K562 (cell line): ENCODE measurements around the gene SLC43A2. TPM values are rescaled to one million over a fixed set of nuclear protein-coding genes. Genes with fewer than 3 reads are reported as not detected.

Experiments used
- ADNP ChIP-seq: fragments of 200-800 bp; sonication (Bioruptor generic); IDR thresholded peaks from 2 replicates; pipeline ENCODE4 v1.6.1; 2016; ENCODE audit warnings: missing genetic modification characterization, missing compliant biosample characterization
- CC2D1A ChIP-seq: fragments of 450-650 bp; IDR thresholded peaks from 2 replicates; pipeline ENCODE4 v1.6.1; 2017; ENCODE audit warnings: mild to moderate bottlenecking
- GATA2 ChIP-seq: sonication (generic); formaldehyde crosslinking; IDR thresholded peaks from 2 replicates; pipeline ENCODE4 v1.4.0; 2020; ENCODE audit warnings: mild to moderate bottlenecking, missing genetic modification reagents
- KDM1A ChIP-seq, 2 experiments: fragments of 450-650 bp; IDR thresholded peaks; 2 replicates each; pipeline ENCODE4 v1.6.1; 2016; ENCODE audit warnings: mild to moderate bottlenecking in 2 of 2
- MGA ChIP-seq: fragments of 450-650 bp; IDR thresholded peaks from 2 replicates; pipeline ENCODE4 v1.6.1; 2016; ENCODE audit warnings: mild to moderate bottlenecking, moderate library complexity
- RAD21 ChIP-seq, 2 experiments: fragments of 250-450 bp in 1 of 2; fragments of 450-650 bp in 1 of 2; sonication (Bioruptor Pico) in 1 of 2; formaldehyde crosslinking in 1 of 2; IDR thresholded peaks in 1 of 2; conservative IDR thresholded peaks in 1 of 2; 2 replicates each; pipeline versions ENCODE4 v1.4.0 to v1.8.0; 2020 to 2022; ENCODE audit warnings: mild to moderate bottlenecking in 2 of 2, moderate library complexity in 1 of 2
- RBM17 ChIP-seq: fragments of 200-400 bp; formaldehyde crosslinking; IDR thresholded peaks from 2 replicates; pipeline ENCODE4 v1.6.1; 2017; ENCODE audit warnings: low read depth, mild to moderate bottlenecking, low read length, borderline replicate concordance
- SNIP1 ChIP-seq: fragments of 450-650 bp; IDR thresholded peaks from 2 replicates; pipeline ENCODE4 v1.7.1; 2017; ENCODE audit warnings: low read depth, mild to moderate bottlenecking
- THRA ChIP-seq: fragments of 450-650 bp; IDR thresholded peaks from 2 replicates; pipeline ENCODE4 v1.6.1; 2017; ENCODE audit warnings: mild to moderate bottlenecking, moderate library complexity
- ZBTB34 ChIP-seq: fragments of 250-450 bp; sonication (Bioruptor Pico); IDR thresholded peaks from 2 replicates; pipeline ENCODE4 v1.8.0; 2021; ENCODE audit warnings: mild to moderate bottlenecking, moderate library complexity
- ZNF76 ChIP-seq: fragments of 250-450 bp; sonication (Bioruptor Pico); IDR thresholded peaks from 2 replicates; pipeline ENCODE4 v1.4.0; 2020; ENCODE audit warnings: mild to moderate bottlenecking, moderate library complexity, borderline replicate concordance
- ZZZ3 ChIP-seq: fragments of 450-650 bp; IDR thresholded peaks from 2 replicates; pipeline ENCODE4 v1.6.1; 2016; ENCODE audit warnings: antibody characterized with exemption, mild to moderate bottlenecking, moderate library complexity
- polyA plus RNA-seq, 8 experiments: library from polyadenylated mRNA; depleted of rRNA in 4 of 8; stranded (reverse) in 5 of 8; unstranded in 3 of 8; fragments of >200 nt; fragmentation: Nextera tagmentation in 2 of 8; fragmentation: Illumina TruSeq in 1 of 8; extraction: Ambion mirVana in 2 of 8; extraction: Trizol in 1 of 8; gene quantifications; 2 replicates each; pipeline versions ENCODE4 v1.2.1 to v1.2.3, GENCODE V29; 2011 to 2014; ENCODE audit warnings: inconsistent platforms in 1 of 8, missing spikeins in 1 of 8
- total RNA-seq, 7 experiments: library from RNA; depleted of rRNA in 6 of 7; stranded (reverse); fragments of >200 nt in 6 of 7; fragmentation: Illumina TruSeq in 2 of 7; extraction: Trizol in 2 of 7; gene quantifications; 2 replicates each; pipeline versions ENCODE4 v1.2.1 to v1.2.3, GENCODE V29; 2011 to 2021; ENCODE audit warnings: low replicate concordance in 1 of 7

The SLC43A2 gene
- total and polyA plus RNA-seq, 9 of the 15 experiments (the other 6 are each of a cell fraction or from before 2014, with no cell fraction given), result 0.03 to 10.2 (median 3.6) TPM

- TF ChIP-seq MGA, result peak; percentile 9; the same call in 1 of the 2 replicates
- peak in 1 of 2 experiments; percentile 17; a peak in 1 of 4 replicates for TF ChIP-seq RAD21 (CRISPR knock-in tag; conservative IDR thresholded peaks at IDR 0.05 in 1 of 2, IDR thresholded peaks at IDR 0.05 in 1 of 2)
- TF ChIP-seq RBM17, result no peak
- no peak for TF ChIP-seq ZNF76 (CRISPR knock-in tag)
- TF ChIP-seq CC2D1A, result peak; percentile 24; the same call in 1 of the 2 replicates
- TF ChIP-seq ZBTB34 (CRISPR knock-in tag), result no peak
- no peak for TF ChIP-seq ZZZ3
- no peak for TF ChIP-seq ADNP (tag)
- TF ChIP-seq THRA, result no peak
- TF ChIP-seq GATA2 (CRISPR knock-in tag), result 0 out of 2 replicates have a peak, but pooled peaks have one; percentile 13
- TF ChIP-seq KDM1A (IDR thresholded peaks at IDR 0.05), result peak; percentile 55 to 66; a peak in 2 of 4 replicates
- TF ChIP-seq SNIP1, result no peak; the same call in 1 of the 2 replicates
Measured at GRCh38 chr17:1563786-1564613, 64.6 kb downstream of the SLC43A2 start (continued).
